ENCODE data around the gene SLC35F3. TPM values are rescaled to one million over a fixed set of nuclear protein-coding genes. Genes with fewer than 3 reads are reported as not detected.

Gene SLC35F3
- total and polyA plus RNA-seq, 7 donors, result under 0.01 to 0.54 (median 0.28) TPM; not detected in 2

- Histone ChIP-seq H3K9me3 (no peaks in the 10 kb centered on the region), H3K36me3 (no peaks in the 10 kb centered on the region), H3K27me3 (no peaks in the 10 kb centered on the region), H3K4me1 (no peaks in the 10 kb centered on the region), H3K27ac (no peak overlapping the region), H3K4me3 (no peak overlapping the region)
- DNase-seq, result no peak
- WGBS, 2 donors, result 60 to 79% methylated on average over 6 of the region's 6 CpGs
- intact Hi-C loops (cut with DNase I), result no loop called here
- TF ChIP-seq CTCF (IDR thresholded peaks at IDR 0.05) (no peak), POLR2A (IDR thresholded peaks at IDR 0.05) (no peak), POLR2AphosphoS5 (IDR thresholded peaks at IDR 0.05) (no peak), EP300 (IDR thresholded peaks at IDR 0.05) (no peak)
These were observed 398.0 kb downstream of the SLC35F3 start for GRCh38 chr1:234302354-234302962.

GRCh38 chr1:234303231-234303630, 398.8 kb downstream of the SLC35F3 start:
- no peaks in the 10 kb centered on the region for H3K27me3 ChIP-seq
- H3K4me1 ChIP-seq, result no peaks in the 10 kb centered on the region
- WGBS, 2 donors, result 28 to 50% methylated on average over 6 of the region's 6 CpGs
- no peak overlapping the region for H3K27ac ChIP-seq
- no peak overlapping the region for H3K4me3 ChIP-seq
- H3K9me3 ChIP-seq, result no peaks in the 10 kb centered on the region
- DNase-seq, result no peak
- intact Hi-C loops (cut with DNase I), result no loop called here
- TF ChIP-seq POLR2AphosphoS5 (IDR thresholded peaks at IDR 0.05), result no peak
- TF ChIP-seq POLR2A (IDR thresholded peaks at IDR 0.05), result no peak
- no peak for TF ChIP-seq CTCF (IDR thresholded peaks at IDR 0.05)
- TF ChIP-seq EP300 (IDR thresholded peaks at IDR 0.05), result no peak
- no peaks in the 10 kb centered on the region for H3K36me3 ChIP-seq

- 83 to 92% methylated on average over 6 of the region's 6 CpGs for whole genome bisulfite sequencing, 2 donors
- no peaks in the 10 kb centered on the region for H3K27me3 ChIP-seq
- intact Hi-C loops (cut with DNase I), result loop anchor here (2.0 kb wide), 1 partner anchor 193 kb away; no protein-coding TSS in a partner anchor
- TF ChIP-seq CTCF (IDR thresholded peaks at IDR 0.05), result no peak
- no peak for TF ChIP-seq POLR2A (IDR thresholded peaks at IDR 0.05)
- TF ChIP-seq POLR2AphosphoS5 (IDR thresholded peaks at IDR 0.05), result no peak
- no peak for TF ChIP-seq EP300 (IDR thresholded peaks at IDR 0.05)
- DNase-seq, result no peak
- H3K4me1 ChIP-seq, result peaks cover 0 to 6% (median 0%) of the 10 kb centered on the region in 4 donors
- no peak overlapping the region for H3K27ac ChIP-seq
- no peaks in the 10 kb centered on the region for H3K36me3 ChIP-seq
- no peak overlapping the region for H3K4me3 ChIP-seq
- no peaks in the 10 kb centered on the region for H3K9me3 ChIP-seq
These were observed 403.2 kb downstream of the SLC35F3 start for GRCh38 chr1:234307726-234308125.

GRCh38 chr1:234309243-234309597, 404.7 kb downstream of the SLC35F3 start:
- no peak for TF ChIP-seq POLR2AphosphoS5 (IDR thresholded peaks at IDR 0.05)
- no peak for TF ChIP-seq EP300 (IDR thresholded peaks at IDR 0.05)
- TF ChIP-seq POLR2A (IDR thresholded peaks at IDR 0.05), result no peak
- TF ChIP-seq CTCF (IDR thresholded peaks at IDR 0.05), result no peak
- WGBS, 2 donors, result 20 to 71% methylated on average over 4 of the region's 4 CpGs

More at GRCh38 chr1:234309243-234309597, 404.7 kb downstream of the SLC35F3 start:
- Histone ChIP-seq H3K27me3 (no peaks in the 10 kb centered on the region), H3K4me1 (peaks cover 0 to 6% (median 0%) of the 10 kb centered on the region in 4 donors), H3K9me3 (no peaks in the 10 kb centered on the region), H3K36me3 (no peaks in the 10 kb centered on the region), H3K4me3 (no peak overlapping the region), H3K27ac (no peak overlapping the region)
- DNase-seq, result no peak
- intact Hi-C loops (cut with DNase I), result loop anchor here (2.0 kb wide), 1 partner anchor 194 kb away; no protein-coding TSS in a partner anchor
